ENCODE results near the gene S100A14. TPM values are rescaled to one million over a fixed set of nuclear protein-coding genes. Genes with fewer than 3 reads are reported as not detected.
"Not testable (repeated sequence)": the region's sequence is repeated elsewhere in the genome, so short reads cannot be mapped to it uniquely, and the experiment has no call there.

Gene S100A14
- total RNA-seq, result 0.14 and 0.20 TPM in 2 replicates

GRCh38 chr1:153616144-153616916 lies at the start of gene S100A14:
TSS of gene S100A14 (minus strand) at chr1:153616325. CDS start at chr1:153615858, 467 bp downstream.
- DNase-seq (ENCODE audit: low read depth, low spot score), result no peak

GRCh38 chr1:153663211-153663610 lies 47.1 kb upstream of the S100A14 start:
- no peak for DNase-seq (ENCODE audit: low read depth, low spot score)

- no peak for DNase-seq (ENCODE audit: low read depth, low spot score)
These were observed 46.1 kb upstream of the S100A14 start for GRCh38 chr1:153662269-153662668.

GRCh38 chr1:153661111-153661708 lies 45.1 kb upstream of the S100A14 start:
- no peak for DNase-seq (ENCODE audit: low read depth, low spot score)

GRCh38 chr1:153659656-153660055 lies 43.5 kb upstream of the S100A14 start:
- DNase-seq (ENCODE audit: low read depth, low spot score), result no peak

- no peak for DNase-seq (ENCODE audit: low read depth, low spot score)
These were observed 43.0 kb upstream of the S100A14 start for GRCh38 chr1:153659175-153659534.

- no peak for DNase-seq (ENCODE audit: low read depth, low spot score)
These were observed 42.5 kb upstream of the S100A14 start, which contains the start of gene SNAPIN for GRCh38 chr1:153658400-153659174. TSS of gene SNAPIN (plus strand) at chr1:153658703. CDS start at chr1:153658744, 41 bp downstream.

GRCh38 chr1:153655333-153655732 lies 39.2 kb upstream of the S100A14 start:
- DNase-seq (ENCODE audit: low read depth, low spot score), result no peak

GRCh38 chr1:153652805-153653500 lies 36.8 kb upstream of the S100A14 start:
- DNase-seq (ENCODE audit: low read depth, low spot score), result no peak

- DNase-seq (ENCODE audit: low read depth, low spot score), result no peak
These were observed 35.6 kb upstream of the S100A14 start for GRCh38 chr1:153651771-153652170.

- DNase-seq (ENCODE audit: low read depth, low spot score), result no peak
These were observed 33.7 kb upstream of the S100A14 start for GRCh38 chr1:153649863-153650235.

- no peak for DNase-seq (ENCODE audit: low read depth, low spot score)
These were observed 33.2 kb upstream of the S100A14 start for GRCh38 chr1:153649137-153649862.

- no peak for DNase-seq (ENCODE audit: low read depth, low spot score)
These were observed 32.0 kb upstream of the S100A14 start for GRCh38 chr1:153648000-153648643.

- no peak for DNase-seq (ENCODE audit: low read depth, low spot score)
These were observed 31.2 kb upstream of the S100A14 start for GRCh38 chr1:153647346-153647714.

GRCh38 chr1:153646672-153647345 lies 30.7 kb upstream of the S100A14 start:
- DNase-seq (ENCODE audit: low read depth, low spot score), result no peak

- no peak for DNase-seq (ENCODE audit: low read depth, low spot score)
These were observed 27.7 kb upstream of the S100A14 start for GRCh38 chr1:153643816-153644215.

- no peak for DNase-seq (ENCODE audit: low read depth, low spot score)
These were observed 27.0 kb upstream of the S100A14 start for GRCh38 chr1:153643100-153643499.

GRCh38 chr1:153642161-153642560 lies 26.0 kb upstream of the S100A14 start:
- DNase-seq (ENCODE audit: low read depth, low spot score), result no peak

GRCh38 chr1:153640861-153641260 lies 24.7 kb upstream of the S100A14 start:
- no peak for DNase-seq (ENCODE audit: low read depth, low spot score)

GRCh38 chr1:153640213-153640612 lies 24.1 kb upstream of the S100A14 start:
- not testable (repeated sequence) for DNase-seq (ENCODE audit: low read depth, low spot score)

Measured in pulmonary artery endothelial cell (primary cell).